ENCODE results near the gene PPP1R36. TPM values are rescaled to one million over a fixed set of nuclear protein-coding genes. Genes with fewer than 3 reads are reported as not detected.

The PPP1R36 gene
- total and polyA plus RNA-seq, 2 of the 13 experiments (the other 11 are each of a cell fraction or from before 2014, with no cell fraction given) = 0.11 to 0.17 TPM

DNA sequence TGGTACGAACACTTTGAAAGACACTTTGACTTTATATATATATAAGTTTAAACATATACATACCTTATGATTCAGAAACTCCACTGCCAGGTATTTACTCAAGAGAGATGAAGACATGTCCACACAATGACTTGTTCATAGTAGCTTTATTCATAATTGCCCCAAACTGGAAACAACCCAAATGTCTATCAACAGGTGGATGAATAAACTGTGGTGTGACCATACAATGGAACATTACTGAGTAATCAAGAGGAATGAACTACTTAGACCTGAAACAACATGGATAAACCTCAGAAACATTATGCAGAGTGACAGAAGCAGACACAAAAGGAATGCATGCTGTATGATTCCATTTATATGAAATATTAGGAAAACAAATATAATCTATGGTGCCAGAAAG, 71.1 kb downstream of the PPP1R36 start:
- no peak for ATAC-seq
- H3K9ac ChIP-seq (ENCODE audit: insufficient read depth, low read depth, low read length) = no peak overlapping the region
- no TSS peak for BruUV-seq (replicated peaks)
- no peaks in the 10 kb centered on the region for H3K79me2 ChIP-seq (ENCODE audit: insufficient read depth, low read length)
- TF ChIP-seq MZF1 (CRISPR knock-in tag; IDR thresholded peaks at IDR 0.05; ENCODE audit: borderline replicate concordance) (no peak), ESRRA (CRISPR knock-in tag; IDR thresholded peaks at IDR 0.05; ENCODE audit: low read depth) (no peak), ZNF503 (CRISPR knock-in tag; IDR thresholded peaks at IDR 0.05) (no peak), SMAD3 (CRISPR knock-in tag; IDR thresholded peaks at IDR 0.05) (no peak), RBM22 (optimal IDR thresholded peaks at IDR 0.05; ENCODE audit: low read length) (no peak), HNRNPL (IDR thresholded peaks at IDR 0.05; ENCODE audit: low read depth, low read length) (no peak), ZFYVE20 (CRISPR knock-in tag; IDR thresholded peaks at IDR 0.05; ENCODE audit: borderline replicate concordance, low read depth) (no peak), ZNF253 (CRISPR knock-in tag; IDR thresholded peaks at IDR 0.05; ENCODE audit: borderline replicate concordance) (no peak), ZNF569 (CRISPR knock-in tag; IDR thresholded peaks at IDR 0.05; ENCODE audit: borderline replicate concordance) (no peak), ZNF383 (CRISPR knock-in tag; IDR thresholded peaks at IDR 0.05; ENCODE audit: borderline replicate concordance) (no peak), ZNF331 (CRISPR knock-in tag; IDR thresholded peaks at IDR 0.05) (no peak), FLYWCH1 (CRISPR knock-in tag; IDR thresholded peaks at IDR 0.05) (no peak)
- TF ChIP-seq, protein P1, sequence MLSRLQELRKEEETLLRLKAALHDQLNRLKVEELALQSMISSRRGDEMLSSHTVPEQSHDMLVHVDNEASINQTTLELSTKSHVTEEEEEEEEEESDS (CRISPR knock-in tag; IDR thresholded peaks at IDR 0.05; ENCODE audit: borderline replicate concordance) = no peak
- TF ChIP-seq, protein P2, sequence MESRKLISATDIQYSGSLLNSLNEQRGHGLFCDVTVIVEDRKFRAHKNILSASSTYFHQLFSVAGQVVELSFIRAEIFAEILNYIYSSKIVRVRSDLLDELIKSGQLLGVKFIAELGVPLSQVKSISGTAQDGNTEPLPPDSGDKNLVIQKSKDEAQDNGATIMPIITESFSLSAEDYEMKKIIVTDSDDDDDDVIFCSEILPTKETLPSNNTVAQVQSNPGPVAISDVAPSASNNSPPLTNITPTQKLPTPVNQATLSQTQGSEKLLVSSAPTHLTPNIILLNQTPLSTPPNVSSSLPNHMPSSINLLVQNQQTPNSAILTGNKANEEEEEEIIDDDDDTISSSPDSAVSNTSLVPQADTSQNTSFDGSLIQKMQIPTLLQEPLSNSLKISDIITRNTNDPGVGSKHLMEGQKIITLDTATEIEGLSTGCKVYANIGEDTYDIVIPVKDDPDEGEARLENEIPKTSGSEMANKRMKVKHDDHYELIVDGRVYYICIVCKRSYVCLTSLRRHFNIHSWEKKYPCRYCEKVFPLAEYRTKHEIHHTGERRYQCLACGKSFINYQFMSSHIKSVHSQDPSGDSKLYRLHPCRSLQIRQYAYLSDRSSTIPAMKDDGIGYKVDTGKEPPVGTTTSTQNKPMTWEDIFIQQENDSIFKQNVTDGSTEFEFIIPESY (CRISPR knock-in tag; IDR thresholded peaks at IDR 0.05) = no peak
- TF ChIP-seq, protein P3, sequence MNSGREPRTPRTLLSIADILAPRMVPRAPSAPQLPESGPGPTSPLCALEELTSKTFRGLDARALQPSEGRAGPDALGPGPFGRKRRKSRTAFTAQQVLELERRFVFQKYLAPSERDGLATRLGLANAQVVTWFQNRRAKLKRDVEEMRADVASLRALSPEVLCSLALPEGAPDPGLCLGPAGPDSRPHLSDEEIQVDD (CRISPR knock-in tag; IDR thresholded peaks at IDR 0.05; ENCODE audit: borderline replicate concordance) = no peak
- no peak for FAIRE-seq
- no peaks in the 10 kb centered on the region for H4K20me1 ChIP-seq (ENCODE audit: insufficient read depth, low read length)
- H3K4me1 ChIP-seq (ENCODE audit: insufficient read depth, low read length) = peaks cover 12% of the 10 kb centered on the region
- CTCF ChIA-PET (ENCODE audit: low intra/inter-chr PET ratio, low total read pairs) = no interaction called here
- 39% methylated on average over 1 of the region's 1 CpG for WGBS (ENCODE audit: low lambda C conversion rate)
- no peak overlapping the region for H2AFZ ChIP-seq (ENCODE audit: low read length)
- in situ Hi-C loops (cut with HindIII; ENCODE audit: extremely low pct_ligation_motif_present, low pct_unique_long_range_greater_than_20kb) (no loop called here), intact Hi-C loops (cut with micrococcal nuclease; ENCODE audit: unreplicated experiment) (no loop called here)
- no peak overlapping the region for H3K27ac ChIP-seq (ENCODE audit: extremely low read length, insufficient read depth, low read length)
- H3K36me3 ChIP-seq (replicated peaks in 1 of 2; ENCODE audit: control insufficient read depth in 1 of 2, insufficient read depth in 2 of 2, low read length in 2 of 2) = no peaks in the 10 kb centered on the region
- POLR2A ChIA-PET = no interaction called here
- no peak for DNase-seq (ENCODE audit: low spot score)
- no peak overlapping the region for H3K4me2 ChIP-seq (ENCODE audit: low read depth, low read length)
- peaks cover 0 to 1% of the 10 kb centered on the region in 2 experiments; a peak in 1 of 5 replicates for H3K27me3 ChIP-seq (ENCODE audit: control insufficient read depth in 1 of 2, insufficient read depth in 2 of 2, low read length in 2 of 2)
- no peaks in the 10 kb centered on the region for H3K9me3 ChIP-seq (ENCODE audit: low read length)
- H3K4me3 ChIP-seq (replicated peaks in 1 of 3; ENCODE audit: insufficient read depth in 1 of 3, low read depth in 2 of 3, low read length in 3 of 3) = no peak overlapping the region

Data from HepG2 (cell line).